Progenitor cell of endocrine pancreas (in vitro differentiated cells): ENCODE results near the gene RUNX1. TPM values are rescaled to one million over a fixed set of nuclear protein-coding genes. Genes with fewer than 3 reads are reported as not detected.

Experiments
- DNase-seq: peaks from one replicate; pipeline ENCODE4 v3.0.0; 2021; ENCODE audit warnings: low spot score; ENCODE audit not compliant: unreplicated experiment
- H3K27ac Mint-ChIP-seq: 2 replicates; pipeline ENCODE4 v1.8.0; 2021; ENCODE audit warnings: mild to moderate bottlenecking, moderate library complexity, mixed read lengths
- H3K27me3 Mint-ChIP-seq: 2 replicates; pipeline ENCODE4 v1.8.0; 2021; ENCODE audit warnings: mixed read lengths
- H3K36me3 Mint-ChIP-seq: 2 replicates; pipeline ENCODE4 v1.8.0; 2022; ENCODE audit warnings: mixed read lengths; ENCODE audit not compliant: insufficient read depth
- H3K4me1 Mint-ChIP-seq: 2 replicates; pipeline ENCODE4 v1.8.0; 2021; ENCODE audit warnings: low read depth, mixed read lengths
- H3K4me3 Mint-ChIP-seq: 2 replicates; pipeline ENCODE4 v1.8.0; 2021; ENCODE audit warnings: low read depth, mild to moderate bottlenecking, moderate library complexity, mixed read lengths
- H3K9me3 Mint-ChIP-seq: 2 replicates; pipeline ENCODE4 v1.8.0; 2021; ENCODE audit warnings: low read depth, mixed read lengths
- total RNA-seq: library from RNA; stranded (reverse); gene quantifications from 2 replicates; pipeline ENCODE4 v1.2.1, GENCODE V29; 2021
- TF ChIP-seq, protein P1 (sequence below): fragments of 200-600 bp; sonication (generic); IDR thresholded peaks from one replicate; pipeline ENCODE4 v1.5.0; 2021; ENCODE audit warnings: antibody characterized with exemption, mild to moderate bottlenecking; ENCODE audit not compliant: unreplicated experiment

The RUNX1 gene
- total RNA-seq, 1 donor from 2014 or later, result 7.1 TPM

DNA sequence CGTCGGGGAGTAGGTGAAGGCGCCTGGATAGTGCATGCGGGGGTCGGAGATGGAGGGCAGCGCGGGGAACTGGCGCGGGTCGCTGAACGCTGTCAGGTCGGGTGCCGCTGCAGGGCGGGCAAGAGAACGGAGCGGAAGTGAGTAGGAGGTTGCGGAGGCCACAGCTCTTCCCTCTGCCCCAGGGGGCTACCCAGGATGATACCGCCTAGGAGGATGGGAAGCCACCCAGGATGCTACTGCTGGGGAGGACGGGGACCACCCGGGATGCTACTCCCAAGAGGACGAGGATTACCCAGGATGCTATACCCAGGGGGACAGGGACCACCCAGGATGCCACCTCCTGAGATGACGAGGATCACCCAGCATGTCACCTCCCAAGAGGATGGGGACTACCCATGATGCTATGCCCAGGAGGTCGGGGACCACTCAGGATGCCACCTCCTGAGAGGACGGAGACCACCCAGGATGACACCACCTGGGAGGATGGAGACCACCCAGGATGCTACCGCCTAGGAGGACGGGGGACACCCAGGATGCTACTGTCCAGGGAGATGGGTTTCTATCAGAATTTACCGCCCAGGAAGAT, 256.5 kb downstream of the RUNX1 start:
- no peak for DNase-seq
- H3K9me3 Mint-ChIP-seq, result no peaks in the 10 kb centered on the region
- peaks cover 52% of the 10 kb centered on the region for H3K4me1 Mint-ChIP-seq
- H3K27ac Mint-ChIP-seq, result no peak overlapping the region
- H3K4me3 Mint-ChIP-seq, result no peak overlapping the region
- H3K36me3 Mint-ChIP-seq, result no peaks in the 10 kb centered on the region
- TF ChIP-seq, protein P1, sequence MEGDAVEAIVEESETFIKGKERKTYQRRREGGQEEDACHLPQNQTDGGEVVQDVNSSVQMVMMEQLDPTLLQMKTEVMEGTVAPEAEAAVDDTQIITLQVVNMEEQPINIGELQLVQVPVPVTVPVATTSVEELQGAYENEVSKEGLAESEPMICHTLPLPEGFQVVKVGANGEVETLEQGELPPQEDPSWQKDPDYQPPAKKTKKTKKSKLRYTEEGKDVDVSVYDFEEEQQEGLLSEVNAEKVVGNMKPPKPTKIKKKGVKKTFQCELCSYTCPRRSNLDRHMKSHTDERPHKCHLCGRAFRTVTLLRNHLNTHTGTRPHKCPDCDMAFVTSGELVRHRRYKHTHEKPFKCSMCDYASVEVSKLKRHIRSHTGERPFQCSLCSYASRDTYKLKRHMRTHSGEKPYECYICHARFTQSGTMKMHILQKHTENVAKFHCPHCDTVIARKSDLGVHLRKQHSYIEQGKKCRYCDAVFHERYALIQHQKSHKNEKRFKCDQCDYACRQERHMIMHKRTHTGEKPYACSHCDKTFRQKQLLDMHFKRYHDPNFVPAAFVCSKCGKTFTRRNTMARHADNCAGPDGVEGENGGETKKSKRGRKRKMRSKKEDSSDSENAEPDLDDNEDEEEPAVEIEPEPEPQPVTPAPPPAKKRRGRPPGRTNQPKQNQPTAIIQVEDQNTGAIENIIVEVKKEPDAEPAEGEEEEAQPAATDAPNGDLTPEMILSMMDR, result no peak
- no peaks in the 10 kb centered on the region for H3K27me3 Mint-ChIP-seq

DNA sequence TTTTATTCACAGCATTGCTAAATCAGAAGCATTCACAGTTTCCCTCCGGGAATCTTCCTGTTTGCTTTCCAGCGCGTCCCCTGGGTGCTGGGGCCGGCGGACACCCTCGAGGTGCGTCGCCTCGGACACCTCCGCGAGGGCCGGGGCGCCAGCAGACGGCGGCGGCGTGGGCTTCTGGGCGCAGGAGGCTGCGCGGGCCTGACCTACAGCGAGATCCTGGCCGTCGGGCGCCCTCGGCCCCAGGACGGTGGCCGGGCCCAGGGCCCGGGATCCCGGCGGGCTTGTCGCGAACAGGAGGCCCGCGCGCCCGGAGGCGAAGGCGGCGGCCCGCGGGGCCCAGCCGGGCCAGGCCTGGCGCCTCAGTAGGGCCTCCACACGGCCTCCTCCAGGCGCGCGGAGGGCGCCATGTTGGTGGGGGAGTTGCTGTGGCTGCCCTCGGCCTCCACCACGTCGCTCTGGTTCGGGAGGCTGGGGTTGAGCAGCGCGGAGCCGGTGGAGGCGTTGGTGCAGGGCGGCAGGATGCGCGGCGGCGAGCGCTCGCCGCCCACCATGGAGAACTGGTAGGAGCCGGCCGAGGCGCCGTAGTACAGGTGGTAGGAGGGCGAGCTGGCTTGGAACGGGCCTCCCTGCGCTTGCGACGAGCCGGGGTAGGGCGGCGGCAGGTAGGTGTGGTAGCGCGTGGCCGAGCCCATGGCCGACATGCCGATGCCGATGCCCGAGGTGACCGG, 257.2 kb downstream of the RUNX1 start:
- H3K27ac Mint-ChIP-seq, result no peak overlapping the region
- no peaks in the 10 kb centered on the region for H3K36me3 Mint-ChIP-seq
- peaks cover 48% of the 10 kb centered on the region for H3K4me1 Mint-ChIP-seq
- no peak for DNase-seq
- no peaks in the 10 kb centered on the region for H3K9me3 Mint-ChIP-seq
- no peak overlapping the region for H3K4me3 Mint-ChIP-seq
- TF ChIP-seq, protein P1, result no peak
- no peaks in the 10 kb centered on the region for H3K27me3 Mint-ChIP-seq

DNA sequence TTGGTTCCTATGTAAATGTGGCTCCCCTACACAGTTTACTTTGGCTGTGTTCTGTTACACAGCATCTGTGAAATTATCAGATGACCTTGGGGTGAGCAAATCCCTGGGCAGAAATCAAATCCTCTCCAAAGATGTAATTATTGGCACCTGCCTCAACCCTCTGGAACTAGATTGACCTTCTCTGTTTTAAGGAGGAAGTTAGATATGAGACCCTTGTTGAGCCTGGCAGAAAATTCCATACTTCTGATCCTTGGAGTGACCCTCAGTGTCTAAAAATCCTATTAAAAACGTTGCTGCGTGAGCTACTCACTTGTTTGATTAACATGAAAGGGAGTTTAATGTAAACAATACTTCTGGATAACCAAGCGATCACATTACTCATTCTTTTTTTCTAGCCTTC, 258.3 kb downstream of the RUNX1 start:
- H3K27ac Mint-ChIP-seq, result peak overlapping the region; percentile 51
- no peaks in the 10 kb centered on the region for H3K9me3 Mint-ChIP-seq
- DNase-seq, result no peak
- TF ChIP-seq, protein P1, result no peak
- no peak overlapping the region for H3K4me3 Mint-ChIP-seq
- H3K4me1 Mint-ChIP-seq, result peaks cover 37% of the 10 kb centered on the region
- no peaks in the 10 kb centered on the region for H3K36me3 Mint-ChIP-seq
- no peaks in the 10 kb centered on the region for H3K27me3 Mint-ChIP-seq

DNA sequence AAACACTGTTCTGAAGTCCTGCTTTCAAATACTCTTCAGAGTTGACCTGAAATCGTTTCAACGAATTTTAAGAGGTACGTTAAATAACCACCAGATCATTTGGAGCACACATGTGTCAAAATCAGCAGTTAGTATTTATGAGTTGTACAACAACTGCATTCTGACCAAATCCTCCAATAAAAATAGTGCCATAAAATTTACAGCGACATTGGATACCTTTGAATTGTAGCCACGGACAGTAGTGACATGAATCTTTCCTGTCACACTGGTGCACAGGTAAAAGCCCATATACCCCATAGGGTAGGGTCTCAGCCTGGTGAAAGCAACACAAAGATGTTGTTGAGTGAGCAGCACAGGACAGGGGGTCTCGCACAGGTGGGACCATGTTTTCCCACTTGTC, 258.8 kb downstream of the RUNX1 start:
- Mint-ChIP-seq H3K27ac (no peak overlapping the region), H3K9me3 (no peaks in the 10 kb centered on the region), H3K4me3 (no peak overlapping the region), H3K4me1 (peaks cover 34% of the 10 kb centered on the region), H3K27me3 (no peaks in the 10 kb centered on the region), H3K36me3 (no peaks in the 10 kb centered on the region)
- TF ChIP-seq, protein P1, result no peak
- no peak for DNase-seq

DNA sequence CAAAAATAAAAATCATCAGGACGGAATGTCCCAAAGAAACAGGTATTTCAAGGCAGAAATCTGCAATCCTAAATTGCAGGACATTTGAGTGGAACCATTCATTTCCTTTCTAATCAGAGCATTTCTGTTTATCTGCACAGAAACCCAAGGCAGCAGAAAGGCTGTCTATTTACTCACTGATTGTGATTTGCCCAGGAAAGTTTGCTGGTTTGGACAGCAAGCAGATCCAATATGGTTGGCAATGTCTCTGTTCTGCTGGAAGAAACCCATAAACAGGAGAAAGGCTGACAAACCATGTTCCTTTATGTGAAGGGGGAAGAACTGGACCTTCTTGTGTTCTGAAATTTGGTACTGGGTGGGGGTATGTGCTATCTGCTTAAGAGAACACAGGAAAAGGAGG, 260.2 kb downstream of the RUNX1 start:
- TF ChIP-seq, protein P1, result no peak
- no peak overlapping the region for H3K4me3 Mint-ChIP-seq
- no peaks in the 10 kb centered on the region for H3K9me3 Mint-ChIP-seq
- DNase-seq, result no peak
- no peak overlapping the region for H3K27ac Mint-ChIP-seq
- H3K36me3 Mint-ChIP-seq, result no peaks in the 10 kb centered on the region
- no peaks in the 10 kb centered on the region for H3K27me3 Mint-ChIP-seq
- peaks cover 22% of the 10 kb centered on the region for H3K4me1 Mint-ChIP-seq
